ENCODE measurements around the gene GPR132.

DNA sequence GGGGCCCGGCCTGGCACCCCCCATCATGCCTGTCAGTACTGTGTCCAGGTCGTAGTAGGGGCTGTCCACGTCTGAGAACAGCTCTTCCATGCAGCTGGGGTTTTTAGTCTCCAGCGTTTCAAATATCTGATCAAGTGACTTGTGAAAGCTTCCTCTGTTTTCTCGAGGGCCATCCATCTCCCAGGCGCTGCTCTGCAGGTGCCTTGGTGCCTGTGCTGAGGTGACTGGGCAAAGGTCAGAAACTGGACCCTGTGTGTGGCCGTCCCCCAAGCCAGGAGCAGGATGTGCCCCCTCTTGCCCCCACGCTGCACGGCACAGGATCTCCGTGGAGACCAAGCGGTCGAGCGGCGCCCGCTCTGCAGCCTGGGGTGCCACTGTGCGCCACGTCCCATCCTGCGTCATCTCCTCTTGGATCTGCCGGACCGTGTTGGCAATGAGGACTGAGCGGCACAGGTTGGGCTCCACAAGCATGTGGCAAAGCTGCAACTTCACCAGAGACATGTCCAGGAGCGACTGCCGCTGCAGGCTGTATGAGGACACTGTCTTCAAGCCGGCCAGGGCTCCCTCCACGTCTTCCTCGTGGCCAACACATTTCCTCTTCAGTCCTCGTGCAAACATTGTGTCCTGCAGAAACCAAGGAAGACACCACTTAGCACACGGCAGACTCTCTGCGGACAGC, 53.8 kb downstream of the GPR132 start:
- TF ChIP-seq POLR2A (IDR thresholded peaks at IDR 0.05; ENCODE audit: low read length) (no peak), GATA1 (IDR thresholded peaks at IDR 0.05; ENCODE audit: low read depth, low read length) (no peak)

Measured in erythroblast (primary cell).